ENCODE measurements around the gene KLF14.
"Not testable (repeated sequence)": the region's sequence is repeated elsewhere in the genome, so short reads cannot be mapped to it uniquely, and the experiment has no call there.

Gene KLF14

DNA sequence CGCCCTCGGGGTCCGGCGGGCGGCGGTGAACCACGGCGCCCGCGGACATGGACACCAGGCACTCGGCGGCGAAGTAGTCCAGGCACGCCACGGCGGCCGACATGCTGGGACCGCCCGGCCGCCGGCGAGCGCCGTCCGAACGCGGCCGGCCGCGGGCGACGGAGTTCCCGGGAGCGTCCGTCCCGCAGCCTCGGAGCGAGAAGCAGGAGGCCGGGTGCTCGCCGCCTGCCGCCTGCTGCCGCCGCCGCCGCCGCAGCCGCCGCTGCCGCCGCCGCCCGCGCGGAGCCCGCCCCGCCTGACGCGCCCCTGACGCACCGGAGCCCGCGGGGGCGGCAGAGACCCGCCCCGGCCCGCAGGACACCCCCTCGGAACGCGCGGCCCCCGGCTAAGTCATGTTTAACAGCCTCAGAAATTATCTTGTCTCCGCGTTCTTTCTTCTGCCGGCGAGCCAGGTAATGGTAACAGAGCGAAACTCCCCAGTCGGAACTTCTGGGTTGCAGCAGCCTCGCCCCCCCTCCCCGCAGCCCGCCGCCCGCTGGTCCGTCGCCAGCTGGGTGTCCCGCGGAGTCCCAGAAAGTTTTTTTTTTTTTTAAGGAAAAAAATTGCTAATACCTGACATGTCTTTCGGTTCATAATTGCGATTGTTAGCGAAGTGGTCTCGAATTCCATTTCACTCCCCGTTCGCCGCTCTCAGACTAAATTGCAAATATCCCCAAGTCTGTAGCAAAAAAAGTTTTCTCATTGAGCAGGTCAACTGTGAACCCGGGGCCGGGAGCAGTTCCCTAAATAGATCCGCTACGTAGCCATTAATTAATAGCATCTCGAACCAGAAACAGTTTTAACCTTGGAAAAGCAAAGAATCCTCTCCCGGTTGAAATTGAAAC is at the start of gene KLF14:
TSS of gene KLF14 (minus strand) at position 277 of the 884 bp plus-strand sequence. CDS start at position 103, 174 bp downstream.
- peak; percentile 82 for DNase-seq

DNA sequence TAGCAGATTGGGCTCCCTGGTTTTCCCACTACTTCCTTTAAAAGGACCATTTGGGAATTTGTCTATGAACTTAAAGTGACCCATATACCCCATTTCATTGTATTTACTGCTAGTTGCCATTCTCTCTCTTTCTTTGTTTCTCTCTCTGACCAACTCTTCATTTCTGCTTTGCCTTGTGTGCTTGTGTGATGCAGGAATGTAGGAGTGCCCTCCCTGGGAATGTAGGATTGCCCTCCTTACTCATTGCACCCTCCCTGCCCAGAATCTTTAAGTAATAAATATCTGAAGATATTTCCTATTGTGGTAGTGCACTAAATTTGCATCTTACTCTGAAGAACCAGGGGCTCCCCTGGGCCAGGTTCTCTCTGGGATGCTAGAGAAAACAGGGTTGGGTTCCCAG is 47.3 kb upstream of the KLF14 start:
- no peak for DNase-seq

DNA sequence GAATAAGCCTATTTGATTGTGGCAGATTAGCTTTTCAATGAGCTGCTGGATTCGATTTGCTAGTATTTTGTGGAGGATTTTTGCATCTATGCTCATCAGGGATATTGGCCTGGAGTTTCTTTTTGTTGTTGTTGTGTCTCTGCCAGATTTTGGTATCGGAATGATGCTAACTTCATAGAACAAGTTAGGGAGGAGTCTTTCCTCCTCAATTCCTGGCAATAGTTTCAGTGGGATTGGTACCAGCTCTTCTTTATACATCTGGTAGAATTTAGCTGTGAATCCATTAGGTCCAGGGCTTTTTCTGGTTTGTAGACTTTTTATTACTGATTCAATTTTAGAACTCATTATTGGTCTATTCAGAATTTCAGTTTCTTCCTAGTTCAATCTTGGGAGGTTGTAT is 43.4 kb upstream of the KLF14 start:
- no peak for DNase-seq

DNA sequence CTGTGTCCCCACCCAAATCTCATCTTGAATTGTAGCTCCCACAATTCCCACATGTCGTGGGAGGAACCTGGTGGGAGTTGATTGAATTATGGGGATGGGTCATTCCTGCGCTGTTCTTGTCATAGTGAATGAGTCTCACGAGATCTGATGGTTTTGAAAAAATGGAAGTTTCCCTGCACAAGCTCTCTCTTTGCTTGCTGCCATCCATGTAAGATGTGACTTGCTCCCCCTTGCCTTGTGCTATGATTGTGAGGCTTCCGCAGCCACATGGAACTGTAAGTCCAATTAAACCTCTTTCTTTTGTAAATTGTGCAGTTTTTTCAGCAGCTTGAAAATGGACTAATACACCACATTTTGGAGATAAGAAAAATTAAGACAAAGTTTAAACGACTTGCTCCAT is 38.4 kb upstream of the KLF14 start:
- DNase-seq = not testable (repeated sequence)

DNA sequence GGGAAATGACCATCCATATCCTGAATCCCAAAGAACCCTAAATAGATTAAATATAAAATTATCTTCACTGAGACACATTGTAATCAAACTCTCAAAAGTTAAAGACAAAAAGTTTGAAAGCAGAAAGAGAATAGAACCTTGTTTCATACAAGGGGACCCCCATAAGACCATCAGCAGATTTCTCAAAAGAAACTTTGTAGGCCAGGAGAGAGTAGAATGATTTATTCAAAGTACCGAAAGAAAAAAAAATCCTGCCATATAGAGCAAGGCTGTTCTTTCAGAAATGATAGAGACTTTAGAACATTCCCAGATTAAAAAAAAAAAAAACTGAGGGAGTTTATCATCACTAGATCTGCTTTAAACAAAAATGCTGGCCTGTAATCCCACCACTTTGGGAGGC is 34.8 kb upstream of the KLF14 start:
- DNase-seq = no peak

DNA sequence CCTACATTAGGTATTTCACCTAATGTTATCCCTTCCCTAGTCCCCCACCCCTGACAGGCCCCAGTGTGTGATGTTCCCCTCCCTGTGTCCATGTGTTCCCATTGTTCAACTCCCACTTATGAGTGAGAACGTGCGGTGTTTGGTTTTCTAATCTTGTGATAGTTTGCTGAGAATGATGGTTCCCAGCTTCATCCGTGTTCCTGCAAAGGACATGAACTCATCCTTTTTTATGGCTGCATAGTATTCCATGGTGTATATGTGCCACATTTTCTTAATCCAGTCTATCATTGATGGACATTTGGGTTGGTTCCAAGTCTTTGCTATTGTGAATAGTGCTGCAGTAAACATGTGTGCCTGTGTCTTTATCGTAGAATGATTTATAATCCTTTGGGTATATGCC is 30.6 kb upstream of the KLF14 start:
- DNase-seq = not testable (repeated sequence)

DNA sequence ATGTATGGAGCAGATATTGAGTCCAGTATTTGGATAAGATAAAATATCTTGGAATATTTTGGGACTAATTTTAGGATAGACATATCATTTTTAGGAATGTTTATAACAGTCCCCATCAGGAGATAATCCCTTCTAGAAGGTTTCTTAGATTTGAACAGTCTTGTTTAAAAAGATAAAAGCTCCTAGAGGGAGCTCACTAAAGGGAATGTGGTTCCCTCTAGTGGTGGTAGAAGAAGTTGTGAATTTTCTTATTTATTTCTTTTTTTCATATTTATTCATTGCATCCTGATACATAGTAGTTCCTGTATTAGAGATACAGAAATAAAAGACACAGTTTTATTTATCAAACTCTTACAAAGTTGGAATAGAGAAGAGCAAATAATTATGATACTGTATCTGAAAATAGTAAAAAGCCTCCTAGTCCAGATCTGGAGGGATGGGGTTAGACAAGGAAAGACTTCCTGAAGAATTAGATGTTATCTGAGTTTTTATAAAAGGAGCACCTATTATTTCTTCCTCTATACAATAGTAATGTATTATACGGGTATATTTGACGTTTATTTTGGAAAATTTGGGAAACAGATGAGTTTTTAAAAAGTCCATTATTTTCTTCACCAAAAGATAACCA is 24.5 kb upstream of the KLF14 start:
- DNase-seq = peak; percentile 76

DNA sequence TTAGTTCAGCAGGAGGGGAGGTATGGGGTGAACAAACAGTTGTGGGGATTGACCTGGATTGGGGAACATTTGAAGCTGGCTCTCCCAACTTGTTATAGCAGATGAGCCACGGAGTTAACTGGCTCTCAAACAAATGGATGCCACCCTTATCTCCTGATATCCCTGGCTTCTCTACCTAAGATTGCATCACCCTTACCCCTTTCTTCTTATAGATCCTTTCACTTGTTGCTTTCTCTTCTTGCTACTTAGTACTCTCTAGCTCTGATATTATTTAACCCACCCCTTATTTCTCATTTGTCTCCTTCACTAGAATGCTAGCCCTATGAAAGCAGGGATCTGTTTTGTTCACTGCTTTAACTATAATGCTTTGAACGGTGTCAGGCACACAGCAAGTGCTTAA is 22.3 kb upstream of the KLF14 start:
- no peak for DNase-seq

DNA sequence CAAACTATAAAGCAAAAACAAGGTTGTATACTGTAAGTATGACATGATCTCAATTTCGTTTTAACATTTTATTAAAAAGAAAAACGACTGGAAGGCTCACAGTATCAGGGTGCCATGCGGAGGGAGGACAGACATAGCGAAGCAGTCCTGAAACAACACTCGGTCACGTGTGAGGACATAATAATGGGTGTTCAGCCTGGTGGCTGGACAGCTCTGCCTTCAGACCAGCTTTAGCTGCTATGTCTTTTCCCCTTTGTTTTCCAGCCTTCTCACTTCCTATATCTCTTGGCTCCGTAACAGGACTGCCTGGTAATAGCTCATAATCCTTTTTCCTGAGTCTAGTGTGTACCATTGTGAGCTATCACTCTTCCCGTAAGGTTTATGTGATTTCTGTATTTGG is 18.4 kb upstream of the KLF14 start:
- DNase-seq = peak; percentile 17

DNA sequence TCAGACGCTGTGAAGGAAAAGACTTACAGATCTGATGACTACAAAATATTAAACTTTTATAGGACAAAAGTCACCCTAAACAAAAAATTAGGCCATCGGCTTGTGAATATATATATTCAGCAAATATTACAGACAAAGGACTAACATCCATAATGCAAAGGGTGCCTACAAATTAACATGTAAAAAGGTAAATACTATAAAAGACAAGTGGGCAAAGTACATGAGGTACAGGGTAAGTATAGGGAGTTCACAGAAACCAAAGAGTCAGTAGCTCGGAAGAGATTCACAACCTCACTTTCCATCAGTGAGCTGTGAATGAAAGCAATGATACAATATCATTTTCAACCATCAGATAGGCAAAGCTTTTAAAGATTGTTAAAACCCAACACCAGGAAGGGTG is 16.7 kb upstream of the KLF14 start:
- DNase-seq = no peak

DNA sequence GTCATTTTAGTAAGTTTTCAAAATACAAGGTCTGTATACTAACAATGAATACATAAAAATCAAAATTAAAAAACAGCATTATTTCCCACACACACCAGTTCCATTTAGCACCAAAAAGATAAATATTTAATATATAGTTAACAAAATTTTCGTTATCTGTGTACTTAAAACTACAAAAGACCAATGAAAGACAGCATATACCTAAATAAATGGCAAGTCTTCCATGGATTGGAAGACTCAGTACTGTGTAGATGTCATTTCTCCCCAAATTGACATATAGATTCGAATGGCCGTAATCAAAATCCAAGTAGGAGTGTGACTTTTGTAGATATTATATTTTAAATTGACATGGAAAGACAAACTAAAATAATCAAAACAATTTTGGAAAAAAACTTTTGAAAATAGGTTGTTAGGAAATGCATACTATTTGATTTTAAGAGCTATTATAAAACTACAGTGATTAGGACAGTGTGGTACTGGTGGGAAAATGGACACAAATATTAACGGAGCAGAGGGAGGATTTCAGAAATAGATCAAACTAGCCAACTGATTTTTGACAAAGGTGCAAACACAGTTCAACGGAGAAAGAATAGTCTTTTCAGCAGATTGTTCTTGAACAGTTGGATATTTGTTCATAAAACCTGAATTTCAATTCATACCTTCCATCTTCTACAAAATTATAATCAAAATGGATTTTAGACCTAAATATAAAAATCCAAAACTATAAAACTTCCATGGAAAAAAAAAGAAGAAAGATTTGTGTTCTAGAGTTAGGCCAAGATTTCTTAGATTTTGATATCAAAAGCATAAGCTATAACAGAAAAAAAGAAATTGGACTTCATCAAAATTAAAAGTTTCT is 14.8 kb upstream of the KLF14 start:
- DNase-seq = no peak

DNA sequence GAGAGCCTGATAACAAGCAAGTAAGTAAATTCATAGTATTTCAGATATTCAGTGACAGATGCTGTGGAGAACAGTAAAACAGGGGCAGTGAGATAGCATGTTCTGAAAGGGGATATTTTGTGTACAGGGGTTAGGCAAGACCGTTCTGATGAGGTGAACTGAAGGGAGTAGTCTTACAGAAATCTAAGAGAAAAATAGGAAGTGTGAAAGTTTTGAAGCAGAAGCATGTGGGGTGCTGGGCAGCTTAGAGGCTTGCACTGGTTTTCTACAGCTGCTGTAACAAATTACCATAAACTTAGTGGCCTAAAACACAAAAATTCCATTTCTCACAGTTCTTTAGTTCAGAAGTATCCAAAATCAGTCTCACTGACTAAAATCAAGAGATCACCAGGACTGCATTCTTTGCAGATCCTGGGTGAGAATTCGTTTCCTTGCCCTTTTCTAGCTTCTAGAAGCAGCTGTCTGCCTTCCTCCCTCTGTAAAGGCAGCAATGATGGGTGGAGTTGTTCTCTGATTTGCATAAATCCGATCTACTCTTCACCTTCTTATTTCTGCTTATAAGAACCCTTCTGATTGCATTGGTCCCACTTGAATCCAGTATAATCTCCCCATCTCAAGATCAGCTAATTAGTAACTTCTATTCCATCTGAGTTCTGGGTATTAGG is 7.5 kb upstream of the KLF14 start:
- no peak for DNase-seq

DNA sequence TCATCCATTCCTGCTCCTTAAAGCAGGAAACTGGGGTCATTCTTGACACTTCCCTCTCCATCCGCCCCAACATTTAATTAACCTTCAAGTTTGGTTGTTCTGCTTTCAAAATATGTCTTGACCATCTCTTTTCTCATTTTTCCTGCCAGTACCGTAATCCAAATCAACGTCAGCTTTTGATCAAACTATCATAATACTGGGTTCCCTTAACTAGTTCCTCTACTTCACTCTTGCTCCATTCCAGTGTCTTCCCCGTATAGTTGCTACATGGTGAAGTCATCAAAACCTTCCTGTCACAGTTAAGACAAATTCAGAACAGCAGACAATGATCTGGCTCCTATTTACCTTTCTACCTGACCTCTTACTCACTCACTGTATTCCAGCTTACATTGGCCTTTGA is 6.6 kb upstream of the KLF14 start:
- DNase-seq = no peak

DNA sequence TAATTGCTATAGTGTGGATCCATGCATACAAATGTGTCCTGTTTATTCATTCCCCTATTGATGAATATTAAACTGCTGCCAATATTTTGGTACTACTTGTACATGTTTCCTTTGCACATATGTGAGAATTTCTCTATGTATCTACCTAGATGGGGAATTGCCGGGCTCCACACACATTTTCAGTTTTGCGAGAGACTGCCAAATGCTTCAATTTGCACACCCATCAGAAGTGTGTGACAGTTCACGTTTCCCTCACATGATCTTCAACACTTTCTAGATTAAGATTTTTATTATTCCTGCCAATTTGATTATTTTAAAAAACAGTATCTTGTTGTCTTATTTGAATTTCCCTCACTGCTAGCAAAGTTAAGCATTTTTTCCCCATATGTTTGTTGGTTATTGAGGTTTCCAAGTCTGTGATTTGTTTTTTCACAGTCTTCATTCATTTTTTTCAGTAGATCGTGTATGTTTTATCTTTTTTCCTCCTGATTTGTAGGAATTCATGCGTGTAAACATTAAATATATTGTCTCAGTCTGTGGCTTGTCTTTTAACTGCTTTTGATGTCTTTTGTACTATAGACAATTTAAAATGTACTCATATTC is 2.4 kb upstream of the KLF14 start:
- peak; percentile 38 for DNase-seq

DNA sequence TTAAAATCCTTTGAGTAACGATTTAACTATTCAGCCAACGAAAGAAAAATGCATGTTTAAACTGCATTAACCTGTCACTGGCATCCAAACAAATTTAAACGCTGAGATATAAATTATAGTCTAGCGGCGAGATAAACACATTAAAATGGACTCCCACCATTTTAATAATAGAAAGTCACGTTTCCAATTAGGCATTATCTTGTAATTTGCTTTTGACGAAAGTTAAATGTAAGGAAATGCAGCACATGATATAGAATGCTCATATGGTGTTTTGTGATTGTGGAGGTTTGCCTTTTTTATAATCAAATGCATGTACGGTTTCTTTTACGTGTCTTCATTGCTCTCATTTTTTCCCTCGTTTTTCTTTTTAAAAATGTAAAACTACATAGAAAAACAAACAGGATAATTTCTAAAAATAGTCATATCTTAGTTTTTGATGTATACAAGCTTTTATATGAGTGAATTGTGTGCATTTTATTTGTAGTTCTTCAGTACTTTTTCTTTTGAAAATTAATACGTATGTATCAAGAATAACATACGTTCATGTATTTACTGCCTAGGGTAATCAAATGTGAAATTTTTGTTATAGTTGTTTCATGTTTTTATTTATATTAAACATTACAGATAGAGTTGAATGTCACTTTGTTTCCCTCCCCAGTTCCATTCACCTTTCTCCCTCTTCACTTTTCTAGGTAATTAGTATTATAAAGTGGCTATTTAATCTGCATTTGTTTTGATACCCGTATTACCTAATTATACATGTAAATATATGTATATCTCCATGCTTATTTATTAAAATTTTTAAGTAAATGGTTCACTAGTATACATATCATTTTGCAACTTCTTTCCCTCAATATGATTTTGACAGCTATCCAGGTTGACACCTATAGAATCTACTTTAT is 1.1 kb upstream of the KLF14 start:
- DNase-seq = no peak

DNA sequence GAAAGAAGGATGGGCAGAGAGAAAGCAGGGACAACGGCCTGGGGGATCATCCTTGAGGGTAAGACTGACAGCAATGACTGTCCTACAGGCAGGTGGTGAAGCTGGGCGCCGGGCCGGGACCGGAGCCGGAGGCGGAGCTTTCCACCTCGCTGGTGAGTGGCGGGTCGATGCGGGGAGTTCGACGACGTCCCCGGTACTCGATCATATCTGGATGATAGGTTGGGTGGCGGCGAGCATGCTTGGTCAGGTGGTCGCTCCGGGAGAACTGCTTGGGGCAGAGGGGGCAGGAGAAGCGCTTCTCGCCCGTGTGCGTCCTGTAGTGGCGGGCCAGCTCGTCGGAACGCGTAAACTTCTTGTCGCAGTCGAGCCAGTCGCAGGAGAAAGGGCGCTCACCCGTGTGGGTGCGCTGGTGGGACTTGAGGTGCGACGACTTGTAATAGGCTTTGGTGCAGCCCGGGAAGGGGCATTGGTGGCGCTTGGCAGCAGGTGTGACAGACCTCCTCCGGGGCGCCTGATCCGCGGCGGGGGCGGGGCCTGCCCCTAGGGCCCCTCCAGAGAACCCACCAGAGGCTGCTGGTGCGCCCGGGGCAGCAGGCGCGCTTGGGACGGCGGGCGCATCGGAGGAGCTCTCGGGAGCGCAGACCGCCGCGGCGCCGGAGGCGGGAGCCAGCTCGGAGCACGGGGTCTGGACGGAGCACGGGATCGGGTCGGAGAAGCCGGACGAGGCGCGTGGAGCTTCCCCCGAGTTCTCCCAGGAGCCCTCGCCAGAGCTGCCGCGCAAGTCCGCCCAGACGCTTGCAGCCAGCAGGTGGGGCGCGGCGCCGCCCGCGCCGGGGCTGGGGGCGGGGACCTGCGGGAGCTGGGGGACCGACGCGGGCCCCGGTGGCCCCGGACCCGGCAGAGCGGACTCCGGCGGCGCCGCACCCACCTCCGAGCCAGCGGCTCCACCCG is 752 bp downstream of the KLF14 start:
- peak; percentile 82 for DNase-seq

DNA sequence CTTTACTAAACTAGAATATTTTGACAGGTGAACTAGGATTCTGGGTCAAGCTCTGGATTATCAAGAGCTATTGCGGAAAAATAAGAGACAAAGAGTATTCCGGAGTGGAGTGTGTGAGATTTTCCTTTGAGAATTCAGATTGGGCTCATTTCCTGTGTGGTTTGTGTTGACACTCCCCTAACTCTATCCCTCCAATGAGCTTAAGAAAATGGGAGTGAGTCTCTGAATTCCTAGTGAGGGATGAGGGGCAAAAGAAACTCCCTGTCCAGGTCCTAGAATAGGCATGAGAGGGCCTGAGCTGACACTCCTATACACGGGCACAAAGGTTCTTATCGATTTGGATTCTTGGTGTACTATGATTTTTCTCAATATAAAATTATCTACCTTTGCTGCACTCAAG is 10.2 kb downstream of the KLF14 start:
- no peak for DNase-seq

DNA sequence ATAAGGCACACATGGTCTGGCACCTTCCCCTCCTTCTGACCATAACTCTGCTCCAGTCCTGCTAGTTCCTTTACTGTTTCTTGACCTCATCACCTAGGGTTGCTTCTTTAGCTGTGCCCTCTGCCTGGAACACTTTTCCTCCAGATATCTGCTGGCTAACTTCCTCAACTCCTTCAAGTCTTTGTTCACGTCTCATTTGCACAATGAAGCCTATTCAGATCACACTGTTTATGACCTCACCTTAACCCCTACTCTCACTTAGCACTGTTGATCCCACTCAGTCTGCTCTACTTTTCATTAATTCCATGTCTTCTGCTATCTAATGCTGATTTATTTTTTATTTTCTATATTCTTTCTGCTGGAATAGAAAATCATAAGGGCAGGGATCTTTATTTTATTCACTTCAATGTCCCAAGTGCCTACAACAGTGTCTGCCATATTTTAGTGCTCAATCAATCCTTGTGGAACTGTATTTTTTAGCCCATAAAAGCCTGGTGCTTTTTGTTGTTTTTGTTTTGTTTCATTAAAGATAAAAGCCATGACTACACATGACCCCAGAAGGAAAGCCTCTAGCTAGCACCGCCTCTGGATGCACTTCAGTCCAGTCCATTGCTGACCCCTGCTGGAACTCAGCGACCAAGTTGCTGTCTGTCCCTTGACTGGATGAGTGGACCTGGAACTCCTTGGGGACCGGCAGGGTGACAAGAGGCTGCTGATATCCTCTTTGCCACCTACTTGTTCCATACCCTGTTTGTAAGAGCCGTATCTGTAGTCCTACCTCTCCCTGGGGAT is 12.3 kb downstream of the KLF14 start:
- peak; percentile 77 for DNase-seq

DNA sequence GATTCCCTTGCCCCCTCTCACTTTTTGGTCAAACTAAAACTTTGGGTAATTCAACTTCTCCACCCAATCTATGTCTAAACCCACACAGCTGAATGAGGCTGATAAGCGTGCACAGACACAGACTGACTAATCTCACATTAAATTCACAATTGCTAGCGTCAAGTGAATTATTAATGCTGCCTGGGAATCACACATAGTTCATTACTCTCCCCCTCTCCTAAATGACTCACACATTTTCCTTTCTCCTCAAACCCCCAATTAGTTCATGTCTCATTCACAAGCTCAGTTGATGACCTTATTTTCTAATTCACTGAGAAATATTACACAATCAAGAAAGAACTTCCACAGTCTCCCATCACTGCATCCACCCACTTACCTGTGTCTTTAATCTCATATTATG is 14.5 kb downstream of the KLF14 start:
- DNase-seq = peak; percentile 13

All from NCI-H69 (cell line).